A549 (cell line): ENCODE results near the gene PCDHGA6. TPM values are rescaled to one million over a fixed set of nuclear protein-coding genes. Genes with fewer than 3 reads are reported as not detected.

ENCODE experiments used
- ATAC-seq, 2 experiments: fragments of 200-7000 bp in 1 of 2; fragments of >200 bp in 1 of 2; cut with Nextera tagmentation in 1 of 2; cut with Tn5 transposase in 1 of 2; 3 replicates each; pipeline versions ENCODE4 v1.8.0 to v1.9.1; 2018 to 2020; ENCODE audit warnings: mild to moderate bottlenecking in 1 of 2, moderate library complexity in 1 of 2
- CTCF ChIA-PET: fragments of 300-600 bp; sonication (Branson Sonifier 250); formaldehyde crosslinking; extraction: SDS; loops from one replicate; lab custom pipeline; 2021; ENCODE audit warnings: antibody characterized with exemption, inconsistent platforms; lab: Yijun Ruan, JAX
- POLR2A ChIA-PET: fragments of 350-600 bp; formaldehyde crosslinking; extraction: SDS; loops from one replicate; lab custom pipeline; 2021; ENCODE audit warnings: antibody characterized with exemption, inconsistent platforms; lab: Yijun Ruan, JAX
- DNase-seq, 2 experiments: peaks; one replicate each; pipeline versions ENCODE4 v3.0.0 to v3.0.0-alpha.2; 2011 to 2016; ENCODE audit warnings: low read depth in 1 of 2, low spot score in 1 of 2
- FAIRE-seq: peaks from 2 replicates; lab custom pipeline; 2011; peaks lifted over from hg19 to GRCh38; lab: Jason Lieb, UNC
- H3K27ac ChIP-seq, 2 experiments: fragments of >200 bp; sonication (Bioruptor Twin); formaldehyde crosslinking; 3 replicates each; pipeline ENCODE4 v1.5.1; 2016 to 2017
- H3K4me1 ChIP-seq: fragments of >200 bp; sonication (Bioruptor Twin); formaldehyde crosslinking; 3 replicates; pipeline ENCODE4 v1.6.1; 2016
- H3K4me2 ChIP-seq: fragments of >200 bp; sonication (Bioruptor Twin); formaldehyde crosslinking; 3 replicates; pipeline ENCODE4 v1.6.1; 2016
- H3K4me3 ChIP-seq: fragments of >200 bp; sonication (Bioruptor Twin); formaldehyde crosslinking; 3 replicates; pipeline ENCODE4 v1.5.1; 2016
- H3K9me3 ChIP-seq: fragments of >200 bp; sonication (Bioruptor Twin); formaldehyde crosslinking; 3 replicates; pipeline ENCODE4 v1.6.1; 2016
- BCL3 ChIP-seq: fragments of >200 bp; sonication (Bioruptor Twin); formaldehyde crosslinking; IDR thresholded peaks from 3 replicates; pipeline ENCODE4 v1.6.1; 2016
- CTCF ChIP-seq: fragments of >200 bp; sonication (Bioruptor Twin); formaldehyde crosslinking; IDR thresholded peaks from 3 replicates; pipeline ENCODE4 v1.5.1; 2016
- EHMT2 ChIP-seq: fragments of 200-600 bp; sonication (generic); IDR thresholded peaks from 2 replicates; pipeline ENCODE4 v1.6.1; 2016; ENCODE audit warnings: antibody characterized with exemption, low read depth, mild to moderate bottlenecking, moderate library complexity
- FOSL2 ChIP-seq, 2 experiments: fragments of 450-650 bp in 1 of 2; fragments of >200 bp in 1 of 2; sonication (Bioruptor Twin) in 1 of 2; formaldehyde crosslinking; IDR thresholded peaks; 2 replicates each; pipeline versions ENCODE4 v1.5.0 to v1.6.1; 2016 to 2020; ENCODE audit warnings: mild to moderate bottlenecking in 1 of 2, moderate library complexity in 1 of 2
- GATA3 ChIP-seq: IDR thresholded peaks from 2 replicates; pipeline ENCODE4 v1.6.1; 2012; ENCODE audit warnings: borderline replicate concordance
- HMGXB4 ChIP-seq: fragments of 250-450 bp; sonication (Bioruptor Pico); IDR thresholded peaks from 2 replicates; pipeline ENCODE4 v1.5.0; 2021; ENCODE audit warnings: mild to moderate bottlenecking, moderate library complexity, borderline replicate concordance
- JUNB ChIP-seq: fragments of >200 bp; sonication (Bioruptor Twin); formaldehyde crosslinking; IDR thresholded peaks from 2 replicates; pipeline ENCODE4 v1.6.1; 2016
- KDM1A ChIP-seq: fragments of 200-600 bp; sonication (generic); IDR thresholded peaks from 2 replicates; pipeline ENCODE4 v1.6.1; 2016; ENCODE audit warnings: low read depth, mild to moderate bottlenecking
- PBX3 ChIP-seq: IDR thresholded peaks from 2 replicates; pipeline ENCODE4 v1.6.1; 2012
- RAD21 ChIP-seq, 2 experiments: fragments of >200 bp in 1 of 2; sonication (Bioruptor Twin) in 1 of 2; formaldehyde crosslinking in 1 of 2; IDR thresholded peaks in 1 of 2; conservative IDR thresholded peaks in 1 of 2; 2 replicates in 1 of 2; 3 replicates in 1 of 2; pipeline ENCODE4 v1.6.1; 2012 to 2018; ENCODE audit warnings: inconsistent platforms in 1 of 2
- RARB ChIP-seq: fragments of 250-450 bp; sonication (Bioruptor Pico); IDR thresholded peaks from 2 replicates; pipeline ENCODE4 v1.8.0; 2021; ENCODE audit warnings: mild to moderate bottlenecking, moderate library complexity
- RFX5 ChIP-seq: fragments of 450-650 bp; IDR thresholded peaks from 2 replicates; pipeline ENCODE4 v1.7.1; 2014; ENCODE audit warnings: antibody characterized with exemption, mild to moderate bottlenecking, moderate library complexity
- SMC3 ChIP-seq: fragments of >200 bp; sonication (Bioruptor Twin); formaldehyde crosslinking; IDR thresholded peaks from 3 replicates; pipeline ENCODE4 v1.6.1; 2018; ENCODE audit warnings: inconsistent platforms
- TP53 ChIP-seq: fragments of 250-450 bp; sonication (Bioruptor Pico); IDR thresholded peaks from 2 replicates; pipeline ENCODE4 v1.5.0; 2021; ENCODE audit warnings: mild to moderate bottlenecking, moderate library complexity
- USF2 ChIP-seq: fragments of 450-650 bp; IDR thresholded peaks from 2 replicates; pipeline ENCODE4 v1.6.1; 2014; ENCODE audit warnings: antibody characterized with exemption
- WGBS: methylation state at CpG from one replicate; pipeline ENCODE4 v1.1.6; 2017; ENCODE audit errors: missing lambda C conversion rate; 5-methylcytosine and 5-hydroxymethylcytosine counted together
- polyA plus RNA-seq, 4 experiments: library from polyadenylated mRNA; depleted of rRNA in 3 of 4; stranded (reverse); fragments of >200 nt; fragmentation: RNase III in 1 of 4; extraction: RNeasy Plus Mini Kit Qiagen cat#74134 plus additional on column Dnase treatment in 1 of 4; gene quantifications; 2 replicates in 3 of 4; 3 replicates in 1 of 4; pipeline ENCODE4 v1.2.3, GENCODE V29; 2011 to 2017

The PCDHGA6 gene
- polyA plus RNA-seq, 2 of the 4 experiments (the other 2 are of a cell fraction) = 0.23 to 1.0 TPM

GRCh38 chr5:141382469-141383294 is 9.0 kb downstream of the PCDHGA6 start, which contains the start of gene PCDHGA7:
TSS of gene PCDHGA7 (plus strand) at chr5:141382742. CDS start at chr5:141382900, 158 bp downstream.
- TF ChIP-seq PBX3 = no peak
- peak; percentile 71 to 78 for TF ChIP-seq RAD21 (conservative IDR thresholded peaks at IDR 0.05 in 1 of 2, IDR thresholded peaks at IDR 0.05 in 1 of 2)
- TF ChIP-seq SMC3 = peak; percentile 51; the same call in 2 of the 3 replicates
- TF ChIP-seq GATA3 = 0 out of 2 replicates have a peak, but pooled peaks have one; percentile 15
- no peak for TF ChIP-seq USF2
- TF ChIP-seq CTCF = peak; percentile 80
- no peak for FAIRE-seq
- H3K4me3 ChIP-seq = peak within 1 kb of the TSS; percentile 88
- peak; percentile 96 for ATAC-seq
- ChIA-PET CTCF (interaction anchor here (0.6 to 2.2 kb wide), 33 partner anchors 11 to 562 kb away, joined by 3 to 19 read pairs (median 4); partner anchors contain the start of genes PCDHA5, PCDHGA1, PCDHGA5 and PCDHGB3), POLR2A (interaction anchor here (0.8 to 1.5 kb wide), 3 partner anchors 13 to 181 kb away, joined by 3 to 4 read pairs (median 3); partner anchors contain the start of genes PCDHGB3 and TAF7)
- peak within 1 kb of the TSS; percentile 87 to 88 for H3K27ac ChIP-seq
- 3% methylated on average over 28 of the region's 37 CpGs for WGBS
- H3K9me3 ChIP-seq = peaks cover 35% of the 10 kb centered on the region
- no peaks in the 10 kb centered on the region for H3K4me1 ChIP-seq
- DNase-seq = peak; percentile 67 to 78
- peak within 1 kb of the TSS; percentile 99 for H3K4me2 ChIP-seq

- Histone ChIP-seq H3K9me3 (peaks cover 35% of the 10 kb centered on the region), H3K4me3 (peak overlapping the region; percentile 88), H3K27ac (peak overlapping the region; percentile 87 to 88), H3K4me1 (no peaks in the 10 kb centered on the region), H3K4me2 (peak overlapping the region; percentile 99)
- CTCF ChIA-PET = interaction anchor here (0.7 to 2.2 kb wide), 31 partner anchors 11 to 562 kb away, joined by 3 to 19 read pairs (median 4); partner anchors contain the start of genes PCDHA5, PCDHGA1, PCDHGA5 and PCDHGB3
- FAIRE-seq (no peak), DNase-seq (peak in 1 of 2 experiments; percentile 20), ATAC-seq (peak; percentile 22 to 27; a peak in 4 of 6 replicates)
- WGBS = 44% methylated on average over 21 of the region's 21 CpGs
- POLR2A ChIA-PET = interaction anchor here (0.8 to 1.5 kb wide), 3 partner anchors 13 to 181 kb away, joined by 3 to 4 read pairs (median 3); partner anchors contain the start of genes PCDHGB3 and TAF7
- TF ChIP-seq TP53 (CRISPR knock-in tag) = no peak
- no peak for TF ChIP-seq HMGXB4 (CRISPR knock-in tag)
- TF ChIP-seq RARB (CRISPR knock-in tag) = no peak
Measured at GRCh38 chr5:141383345-141383744, 9.7 kb downstream of the PCDHGA6 start.

- WGBS = 71% methylated on average over 42 of the region's 43 CpGs
- Histone ChIP-seq H3K27ac (no peak overlapping the region), H3K4me1 (no peaks in the 10 kb centered on the region), H3K4me2 (no peak overlapping the region), H3K9me3 (peaks cover 45% of the 10 kb centered on the region), H3K4me3 (no peak overlapping the region)
- TF ChIP-seq KDM1A = no peak
- TF ChIP-seq EHMT2 = no peak
- no peak for TF ChIP-seq TP53 (CRISPR knock-in tag)
- no peak for TF ChIP-seq BCL3
- no peak for TF ChIP-seq RAD21 (conservative IDR thresholded peaks at IDR 0.05 in 1 of 2, IDR thresholded peaks at IDR 0.05 in 1 of 2)
- TF ChIP-seq JUNB = no peak
- TF ChIP-seq FOSL2 (IDR thresholded peaks at IDR 0.05) = no peak
- no peak for TF ChIP-seq FOSL2 (CRISPR knock-in tag; IDR thresholded peaks at IDR 0.05)
- TF ChIP-seq RFX5 = no peak
- TF ChIP-seq SMC3 = no peak
- DNase-seq (no peak), ATAC-seq (no peak), FAIRE-seq (no peak)
- POLR2A ChIA-PET = no interaction called here
- CTCF ChIA-PET = interaction anchor here (3.7 kb wide), 1 partner anchor 14 kb away, joined by 16 read pairs; the partner anchor contains the start of gene PCDHGB3
Measured at GRCh38 chr5:141384471-141385267, 11.0 kb downstream of the PCDHGA6 start.
